ENCODE results near the gene TPBGL.

GRCh38 chr11:75240311-75241035 lies at the start of gene TPBGL:
- TF ChIP-seq, protein P1, sequence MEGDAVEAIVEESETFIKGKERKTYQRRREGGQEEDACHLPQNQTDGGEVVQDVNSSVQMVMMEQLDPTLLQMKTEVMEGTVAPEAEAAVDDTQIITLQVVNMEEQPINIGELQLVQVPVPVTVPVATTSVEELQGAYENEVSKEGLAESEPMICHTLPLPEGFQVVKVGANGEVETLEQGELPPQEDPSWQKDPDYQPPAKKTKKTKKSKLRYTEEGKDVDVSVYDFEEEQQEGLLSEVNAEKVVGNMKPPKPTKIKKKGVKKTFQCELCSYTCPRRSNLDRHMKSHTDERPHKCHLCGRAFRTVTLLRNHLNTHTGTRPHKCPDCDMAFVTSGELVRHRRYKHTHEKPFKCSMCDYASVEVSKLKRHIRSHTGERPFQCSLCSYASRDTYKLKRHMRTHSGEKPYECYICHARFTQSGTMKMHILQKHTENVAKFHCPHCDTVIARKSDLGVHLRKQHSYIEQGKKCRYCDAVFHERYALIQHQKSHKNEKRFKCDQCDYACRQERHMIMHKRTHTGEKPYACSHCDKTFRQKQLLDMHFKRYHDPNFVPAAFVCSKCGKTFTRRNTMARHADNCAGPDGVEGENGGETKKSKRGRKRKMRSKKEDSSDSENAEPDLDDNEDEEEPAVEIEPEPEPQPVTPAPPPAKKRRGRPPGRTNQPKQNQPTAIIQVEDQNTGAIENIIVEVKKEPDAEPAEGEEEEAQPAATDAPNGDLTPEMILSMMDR (IDR thresholded peaks at IDR 0.05): no peak
- no peak for TF ChIP-seq ZFX (IDR thresholded peaks at IDR 0.05; ENCODE audit: borderline replicate concordance)
